Stimulated activated CD4-positive, alpha-beta T cell treated with anti-CD3 and anti-CD28 coated beads, Interleukin-2, amount 100 ng/mL, for 24 hours (primary cell): Measurements from ENCODE around the gene ADAMTSL1.

Experiments used
- DNase-seq, 2 donors: peaks; one replicate each; pipeline ENCODE4 v3.0.0-alpha.2; 2020

ADAMTSL1 gene, protein sequence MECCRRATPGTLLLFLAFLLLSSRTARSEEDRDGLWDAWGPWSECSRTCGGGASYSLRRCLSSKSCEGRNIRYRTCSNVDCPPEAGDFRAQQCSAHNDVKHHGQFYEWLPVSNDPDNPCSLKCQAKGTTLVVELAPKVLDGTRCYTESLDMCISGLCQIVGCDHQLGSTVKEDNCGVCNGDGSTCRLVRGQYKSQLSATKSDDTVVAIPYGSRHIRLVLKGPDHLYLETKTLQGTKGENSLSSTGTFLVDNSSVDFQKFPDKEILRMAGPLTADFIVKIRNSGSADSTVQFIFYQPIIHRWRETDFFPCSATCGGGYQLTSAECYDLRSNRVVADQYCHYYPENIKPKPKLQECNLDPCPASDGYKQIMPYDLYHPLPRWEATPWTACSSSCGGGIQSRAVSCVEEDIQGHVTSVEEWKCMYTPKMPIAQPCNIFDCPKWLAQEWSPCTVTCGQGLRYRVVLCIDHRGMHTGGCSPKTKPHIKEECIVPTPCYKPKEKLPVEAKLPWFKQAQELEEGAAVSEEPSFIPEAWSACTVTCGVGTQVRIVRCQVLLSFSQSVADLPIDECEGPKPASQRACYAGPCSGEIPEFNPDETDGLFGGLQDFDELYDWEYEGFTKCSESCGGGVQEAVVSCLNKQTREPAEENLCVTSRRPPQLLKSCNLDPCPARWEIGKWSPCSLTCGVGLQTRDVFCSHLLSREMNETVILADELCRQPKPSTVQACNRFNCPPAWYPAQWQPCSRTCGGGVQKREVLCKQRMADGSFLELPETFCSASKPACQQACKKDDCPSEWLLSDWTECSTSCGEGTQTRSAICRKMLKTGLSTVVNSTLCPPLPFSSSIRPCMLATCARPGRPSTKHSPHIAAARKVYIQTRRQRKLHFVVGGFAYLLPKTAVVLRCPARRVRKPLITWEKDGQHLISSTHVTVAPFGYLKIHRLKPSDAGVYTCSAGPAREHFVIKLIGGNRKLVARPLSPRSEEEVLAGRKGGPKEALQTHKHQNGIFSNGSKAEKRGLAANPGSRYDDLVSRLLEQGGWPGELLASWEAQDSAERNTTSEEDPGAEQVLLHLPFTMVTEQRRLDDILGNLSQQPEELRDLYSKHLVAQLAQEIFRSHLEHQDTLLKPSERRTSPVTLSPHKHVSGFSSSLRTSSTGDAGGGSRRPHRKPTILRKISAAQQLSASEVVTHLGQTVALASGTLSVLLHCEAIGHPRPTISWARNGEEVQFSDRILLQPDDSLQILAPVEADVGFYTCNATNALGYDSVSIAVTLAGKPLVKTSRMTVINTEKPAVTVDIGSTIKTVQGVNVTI (N-terminal part only)

DNA sequence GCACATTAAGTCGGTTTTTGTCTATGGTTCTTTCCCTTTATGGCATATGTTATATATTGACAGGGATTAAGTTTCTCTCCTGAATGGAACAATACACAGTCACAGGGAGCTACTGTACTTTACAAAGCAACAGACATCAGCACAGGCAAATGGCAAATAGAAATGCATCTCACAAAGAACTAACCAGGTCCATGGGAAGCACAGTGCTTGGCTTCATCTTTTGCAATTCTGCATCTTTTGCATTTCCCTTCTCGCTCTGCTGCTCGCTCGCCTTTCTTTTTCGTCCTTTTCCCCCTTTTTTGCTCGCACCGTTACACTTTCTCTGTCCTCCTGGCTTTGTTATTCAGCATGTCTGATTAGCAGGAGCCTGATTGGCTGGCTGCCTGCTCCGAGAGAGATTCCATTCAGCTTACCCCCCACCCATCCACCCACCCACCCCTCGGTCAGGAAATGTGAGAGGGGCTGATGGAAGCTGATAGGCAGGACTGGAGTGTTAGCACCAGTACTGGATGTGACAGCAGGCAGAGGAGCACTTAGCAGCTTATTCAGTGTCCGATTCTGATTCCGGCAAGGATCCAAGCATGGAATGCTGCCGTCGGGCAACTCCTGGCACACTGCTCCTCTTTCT lies at the start of gene ADAMTSL1:
ADAMTSL1 (plus strand) TSS at position 502 of the 628 bp plus-strand sequence; CDS start at position 582, 80 bp downstream.
- no peak for DNase-seq

DNA sequence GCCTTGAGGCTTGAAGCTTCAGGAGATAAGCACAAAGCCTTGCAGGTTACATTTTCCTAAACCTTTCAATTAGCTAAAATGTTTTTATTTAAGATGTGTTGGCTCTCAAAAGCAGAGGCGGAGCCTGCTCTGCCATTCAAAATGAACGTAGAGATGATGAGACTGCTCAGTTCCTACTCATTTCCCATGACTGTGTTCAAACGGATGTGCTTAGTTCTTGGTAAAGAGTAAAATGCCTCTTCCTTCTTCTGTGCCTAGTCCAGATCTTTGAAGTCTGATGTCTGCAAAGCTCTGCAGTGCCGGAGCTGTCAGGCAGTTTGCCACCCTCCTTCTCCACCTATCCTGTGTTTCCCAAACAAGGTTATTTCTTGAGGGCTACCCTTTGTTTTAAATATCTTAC lies 46.3 kb upstream of the ADAMTSL1 start:
- DNase-seq: no peak

DNA sequence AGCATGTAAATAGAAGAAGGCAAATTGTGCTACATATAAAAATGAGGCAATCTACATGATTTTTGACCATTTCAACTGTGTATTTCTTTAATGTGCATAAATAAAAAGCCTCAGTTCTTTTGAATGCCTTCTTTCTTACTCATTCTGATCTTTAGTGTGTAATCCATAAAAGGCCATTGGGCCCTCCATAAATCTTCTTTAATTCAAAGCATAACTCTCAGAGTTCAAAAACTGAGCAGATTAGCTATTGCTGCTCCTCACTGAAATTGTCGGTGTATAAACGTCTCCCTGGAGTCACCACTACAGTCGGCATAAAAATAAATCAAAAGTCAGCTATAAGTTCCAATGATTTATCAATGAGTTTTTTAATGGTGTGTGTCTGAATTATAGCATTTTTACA lies 45.3 kb upstream of the ADAMTSL1 start:
- DNase-seq: no peak

DNA sequence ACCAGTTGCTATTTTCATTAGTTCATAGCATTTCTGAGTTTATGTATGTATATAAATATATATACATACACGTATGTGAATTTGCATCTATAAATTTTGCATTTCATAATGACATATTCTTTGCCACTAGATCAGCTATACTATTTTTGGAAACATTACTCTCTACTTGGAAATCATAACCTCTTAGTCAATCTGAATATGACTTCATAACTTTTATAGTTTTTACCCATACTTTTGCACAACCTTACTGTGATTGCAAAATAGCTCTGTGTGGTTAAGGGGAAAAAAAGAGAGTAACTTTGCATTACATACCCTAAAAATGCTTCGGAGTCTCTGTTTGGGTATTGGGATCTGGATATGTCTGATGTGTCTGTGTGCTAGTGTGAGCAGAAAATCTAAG lies 44.9 kb upstream of the ADAMTSL1 start:
- no peak for DNase-seq

DNA sequence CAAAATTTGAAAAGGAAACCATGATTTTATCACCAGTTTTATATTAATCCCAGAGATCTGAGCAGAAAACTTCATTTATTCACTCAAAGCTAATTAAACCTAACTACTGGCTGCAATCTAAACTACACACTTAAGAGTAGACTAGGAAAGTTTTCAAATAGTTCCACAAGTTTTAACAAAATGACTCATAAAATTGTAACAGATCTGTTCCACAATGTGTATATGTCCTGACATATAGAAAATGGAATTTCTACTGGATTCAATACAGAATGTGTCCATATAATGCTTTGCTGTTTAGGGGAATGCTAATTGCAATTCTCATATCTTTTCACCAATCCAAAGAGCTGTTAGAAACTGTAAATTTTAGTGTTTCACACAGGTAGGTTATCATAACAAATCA lies 40.3 kb upstream of the ADAMTSL1 start:
- DNase-seq: no peak

DNA sequence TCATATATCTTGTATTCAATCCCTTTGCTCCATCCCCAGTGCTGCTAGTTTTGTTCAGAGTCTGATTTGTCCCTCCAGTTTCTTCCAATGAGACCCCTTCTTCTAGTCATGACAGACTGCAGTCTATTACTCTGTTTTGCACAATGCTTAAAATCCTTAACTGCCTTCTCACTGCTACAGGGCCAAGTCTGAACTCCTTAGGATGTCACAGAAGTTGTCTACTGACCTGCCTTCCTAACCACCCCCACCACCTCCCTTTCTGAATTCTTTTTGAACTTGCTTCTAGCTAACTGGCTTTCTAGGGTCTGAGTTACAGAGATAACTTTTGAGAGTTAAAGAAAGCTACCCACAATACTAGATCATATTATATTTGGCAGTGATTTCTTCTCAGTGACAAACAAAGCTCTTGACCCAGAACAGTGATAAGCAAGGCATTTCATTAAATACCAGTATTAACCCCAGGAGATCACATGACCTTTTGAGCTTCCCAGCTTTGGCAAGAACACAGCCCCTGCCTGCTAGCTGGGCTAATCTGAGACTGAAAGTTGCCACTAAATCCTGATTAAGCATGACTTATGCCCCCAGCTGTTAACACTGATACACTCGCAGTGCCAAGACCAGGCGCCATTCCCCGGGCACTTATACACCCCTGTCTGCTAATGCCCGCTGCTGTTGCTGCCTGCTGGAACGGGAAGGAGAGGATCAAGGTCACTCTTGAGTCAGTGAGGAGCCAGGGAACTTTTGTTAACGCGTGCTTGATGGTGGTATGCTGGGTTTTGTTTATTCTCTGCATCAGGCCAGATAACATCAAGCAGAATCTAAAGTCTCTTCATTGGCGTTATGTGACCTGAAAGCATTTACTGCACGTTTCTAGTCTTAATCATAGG lies 36.4 kb upstream of the ADAMTSL1 start:
- no peak for DNase-seq

DNA sequence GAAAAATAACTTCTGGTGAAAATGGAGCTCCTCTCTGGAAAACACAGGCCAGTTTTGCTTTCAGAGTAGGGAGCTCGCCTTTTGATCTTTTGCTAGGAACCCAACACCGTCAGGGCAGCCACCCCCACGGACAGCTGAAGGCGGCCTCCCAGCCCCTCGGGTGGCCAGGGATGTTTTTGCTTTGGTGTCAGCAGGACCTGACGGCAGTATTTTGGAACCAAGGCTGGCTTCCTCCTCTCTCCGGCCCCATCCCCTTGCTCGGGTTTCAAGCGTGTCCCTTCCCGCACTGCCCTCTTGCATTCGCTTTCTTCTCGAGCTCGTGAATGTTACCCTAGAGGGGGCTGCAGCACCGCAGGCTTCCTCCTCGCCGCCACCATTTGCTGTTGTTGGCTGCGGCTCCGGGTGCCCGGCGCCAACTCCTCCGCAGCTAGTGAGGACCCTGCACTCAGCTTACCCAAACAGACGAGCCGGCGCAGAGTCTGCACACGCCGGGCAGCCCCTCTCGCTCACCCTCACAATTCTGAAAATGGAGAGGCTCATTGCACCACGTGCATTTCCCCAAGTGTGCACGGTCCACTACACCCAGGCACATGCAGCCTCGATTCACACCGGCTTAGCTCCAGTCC lies 35.5 kb upstream of the ADAMTSL1 start:
- no peak for DNase-seq

DNA sequence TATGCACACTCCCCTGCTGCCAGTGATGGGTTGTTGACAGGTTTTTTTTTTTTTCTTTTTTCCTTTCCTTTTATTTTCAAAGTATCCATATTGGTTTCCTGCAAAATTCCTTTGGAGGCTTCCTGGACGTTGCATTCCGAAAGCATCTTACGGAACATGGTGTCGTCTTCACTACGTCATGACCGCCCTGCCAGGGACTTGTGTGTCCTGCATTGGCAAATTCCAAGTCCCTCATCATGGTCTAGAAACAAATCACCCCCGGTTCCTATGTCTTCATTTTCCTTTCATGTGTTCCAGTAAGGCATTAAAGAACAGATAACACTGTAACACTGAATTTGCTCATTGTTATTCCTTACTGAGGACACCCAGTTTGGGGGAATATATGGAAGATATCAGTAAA lies 35.0 kb upstream of the ADAMTSL1 start:
- DNase-seq: no peak

DNA sequence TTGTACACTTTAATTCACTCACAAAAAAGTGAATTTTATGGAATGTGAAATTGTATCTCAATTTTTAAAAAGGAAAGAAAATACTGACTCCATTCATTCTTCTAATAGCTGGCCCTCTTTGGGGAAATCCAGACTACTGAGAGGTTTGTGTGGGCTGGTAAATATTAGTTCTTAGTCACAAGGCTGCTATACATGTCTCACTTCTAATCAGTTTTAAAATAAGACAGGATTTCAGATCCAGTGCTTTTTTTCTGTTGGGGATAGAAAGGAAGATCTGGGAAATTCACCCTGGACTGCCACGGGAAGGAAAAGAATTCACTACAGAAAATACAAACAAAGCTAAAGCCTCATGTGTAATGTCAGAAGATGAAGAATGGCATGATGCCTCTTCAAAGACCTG lies 32.7 kb upstream of the ADAMTSL1 start:
- no peak for DNase-seq

DNA sequence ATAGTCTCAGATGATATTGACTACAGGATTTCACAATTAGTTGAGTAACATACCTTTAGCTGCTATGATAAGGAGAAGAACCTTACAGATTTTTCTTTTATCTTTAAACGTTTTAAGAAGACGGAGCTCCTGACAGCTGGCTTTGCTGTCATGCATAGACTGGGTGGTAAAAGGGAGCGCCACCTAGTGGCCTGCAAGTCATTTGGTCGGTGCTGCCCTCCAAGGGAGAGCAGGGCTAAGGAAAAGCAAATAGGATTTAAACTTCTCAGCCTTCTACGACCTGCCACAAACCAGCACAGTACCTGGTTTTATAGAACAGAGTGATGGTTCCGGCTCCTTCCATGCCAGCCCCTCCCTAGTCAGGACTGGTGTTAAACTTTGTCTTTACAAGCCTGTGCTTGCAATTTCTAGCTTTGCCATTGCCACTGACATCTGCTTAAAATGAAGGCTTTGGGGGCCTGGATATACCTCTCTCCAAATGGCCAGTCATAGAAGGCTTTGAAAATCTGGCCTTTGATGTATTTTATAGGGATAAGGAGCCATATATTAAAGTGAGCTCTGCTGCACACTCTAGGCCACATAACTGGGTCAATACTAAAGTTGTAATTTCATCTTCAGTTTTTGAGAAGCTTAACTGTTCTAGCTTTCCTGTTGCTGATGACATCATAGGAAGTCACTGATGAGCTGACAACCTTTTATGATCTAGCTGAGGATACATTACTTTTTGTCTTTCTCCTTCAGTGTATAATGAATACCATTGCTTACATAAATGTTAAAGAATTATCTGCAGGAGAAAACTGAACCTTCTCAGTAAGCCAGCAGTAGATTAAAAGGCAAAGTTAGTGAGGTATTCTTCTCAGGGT lies 31.1 kb upstream of the ADAMTSL1 start:
- DNase-seq: peak; percentile 46 to 60

DNA sequence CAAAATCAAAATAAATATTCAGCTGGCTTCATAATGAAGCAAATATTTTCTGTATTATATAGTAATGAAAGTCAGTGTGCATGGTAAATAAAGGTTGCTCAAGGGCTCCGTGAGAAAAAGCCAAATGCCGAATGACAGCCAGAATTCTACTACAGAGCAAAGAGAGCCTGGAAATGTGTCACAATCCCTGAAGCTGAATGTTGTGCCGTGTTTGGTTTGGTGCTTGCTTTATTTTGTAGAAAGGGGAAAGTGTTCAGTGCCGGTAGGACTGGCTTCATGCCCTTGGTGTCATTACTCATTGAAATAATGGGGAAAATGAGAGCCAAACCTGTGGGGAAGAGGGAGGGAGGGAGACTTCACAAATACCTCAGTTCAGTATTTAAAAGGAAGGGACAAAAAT lies 26.8 kb upstream of the ADAMTSL1 start:
- DNase-seq: no peak

DNA sequence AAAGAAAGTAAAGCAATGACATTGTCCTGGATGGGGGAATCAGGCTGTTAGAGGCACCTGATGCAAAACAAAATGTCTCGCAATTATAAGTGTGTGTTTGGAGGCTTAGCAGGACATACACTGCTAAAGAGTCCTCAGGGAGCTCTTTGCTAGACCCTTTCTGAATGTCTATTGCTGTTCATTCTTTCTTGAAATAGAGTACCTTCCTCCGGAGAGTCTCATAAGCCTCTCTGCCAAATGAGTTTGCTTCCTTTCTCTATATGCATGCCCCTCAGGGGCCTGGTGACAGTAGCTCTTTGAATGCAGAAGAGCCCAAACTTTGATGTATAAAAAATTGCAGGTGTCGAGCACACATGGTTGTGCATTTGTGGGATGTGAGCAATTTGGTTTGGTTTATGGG lies 26.4 kb upstream of the ADAMTSL1 start:
- no peak for DNase-seq

DNA sequence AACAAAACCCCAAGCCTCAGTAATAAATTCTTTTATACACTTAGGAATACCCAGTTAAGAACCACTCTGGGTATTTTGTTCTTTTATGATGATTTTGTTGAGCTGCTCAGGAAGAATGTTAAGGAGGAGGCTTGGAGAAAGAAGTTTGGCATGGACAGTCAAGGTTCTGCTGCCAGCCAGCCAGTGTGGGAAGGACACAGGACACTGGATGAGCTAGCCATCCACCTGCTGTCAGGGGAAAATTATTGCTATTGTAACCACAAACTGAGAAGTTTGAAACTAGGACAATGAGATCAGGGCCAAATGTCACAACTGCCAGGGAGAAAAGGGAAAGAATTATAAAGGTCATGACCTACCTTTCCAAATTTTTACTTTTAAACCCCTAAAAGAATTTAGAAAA lies 25.9 kb upstream of the ADAMTSL1 start:
- no peak for DNase-seq

DNA sequence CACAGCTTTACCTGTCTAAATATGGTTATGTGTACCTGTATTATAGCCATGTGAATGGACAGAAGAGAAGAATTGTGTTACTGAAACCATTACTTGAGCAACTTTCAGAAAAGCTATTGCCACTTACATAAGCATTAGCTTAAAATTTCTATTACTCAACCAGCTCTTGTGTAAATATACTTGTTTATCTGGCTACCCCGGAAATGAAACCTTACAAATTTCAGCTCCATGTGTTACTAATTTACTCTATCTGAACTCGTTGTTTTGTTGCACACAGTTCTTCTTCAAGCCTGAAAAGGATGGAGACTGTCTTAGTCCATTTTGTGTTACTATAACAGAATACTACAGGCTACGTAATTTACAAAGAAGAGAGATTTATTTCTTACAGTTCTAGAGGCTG lies 22.5 kb upstream of the ADAMTSL1 start:
- no peak for DNase-seq

DNA sequence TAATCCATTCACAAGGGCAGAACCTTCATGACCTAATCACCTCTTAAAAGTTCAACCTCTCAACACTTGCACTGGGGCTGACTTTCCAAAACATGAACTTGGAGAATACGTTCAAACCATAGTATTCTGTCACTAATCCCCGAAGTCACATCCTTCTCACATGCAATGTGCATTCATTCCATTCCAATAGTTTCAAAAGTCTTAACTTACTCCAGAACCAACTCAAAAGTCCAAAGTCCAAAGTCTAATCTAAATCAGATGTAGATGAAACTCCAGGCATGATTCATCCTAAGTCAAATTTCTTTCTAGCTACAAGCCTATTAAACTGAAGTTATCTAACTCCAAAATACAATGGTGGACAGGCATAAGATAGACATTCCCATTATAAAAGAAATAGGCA lies 21.7 kb upstream of the ADAMTSL1 start:
- no peak for DNase-seq

DNA sequence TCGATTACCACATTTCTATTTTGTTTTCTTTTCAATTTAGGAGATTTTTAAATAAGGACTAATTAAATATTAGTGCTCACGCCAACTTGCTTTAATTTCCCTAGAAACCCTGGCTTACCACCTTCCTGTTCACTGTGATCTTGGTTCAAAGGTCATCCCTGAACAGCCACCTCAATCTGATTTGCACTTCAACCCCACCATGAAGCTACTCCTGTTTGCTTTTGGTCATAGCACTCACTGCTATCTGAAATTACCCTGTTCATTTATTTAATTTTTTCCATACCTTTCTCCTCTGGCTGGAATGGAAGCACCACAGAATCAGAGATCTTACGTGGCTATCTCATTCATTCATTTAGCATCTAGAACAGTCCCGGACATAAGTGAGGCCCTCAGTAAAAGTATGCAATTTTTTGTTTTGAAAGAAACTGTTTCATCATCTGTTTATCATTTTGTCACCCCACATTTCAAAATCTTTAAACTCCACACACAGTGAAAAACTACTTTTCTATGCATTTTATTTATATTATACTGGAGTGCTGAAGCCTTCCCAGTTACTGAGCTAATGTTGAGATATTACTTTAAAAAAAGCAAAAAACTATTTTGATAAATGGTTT lies 17.2 kb upstream of the ADAMTSL1 start:
- no peak for DNase-seq

DNA sequence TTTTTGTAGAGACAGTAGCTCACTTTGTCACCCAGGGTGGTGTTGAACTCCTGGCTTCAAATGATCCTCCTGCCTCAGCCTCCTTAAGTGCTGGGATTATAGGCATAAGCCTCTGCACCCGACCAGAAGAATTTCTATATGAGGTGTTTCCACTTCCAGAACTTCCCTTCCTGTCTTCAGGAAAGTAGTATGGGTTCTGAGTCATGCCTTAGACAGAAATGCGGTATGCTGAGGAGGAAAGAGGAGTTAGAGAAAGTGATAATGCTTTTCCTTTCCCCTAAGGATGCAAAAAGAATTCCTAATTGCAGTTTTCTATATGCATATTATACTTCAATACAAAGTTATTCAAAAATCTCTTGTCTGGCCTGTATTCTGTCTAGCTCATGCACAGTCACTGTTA lies 16.4 kb upstream of the ADAMTSL1 start:
- no peak for DNase-seq

DNA sequence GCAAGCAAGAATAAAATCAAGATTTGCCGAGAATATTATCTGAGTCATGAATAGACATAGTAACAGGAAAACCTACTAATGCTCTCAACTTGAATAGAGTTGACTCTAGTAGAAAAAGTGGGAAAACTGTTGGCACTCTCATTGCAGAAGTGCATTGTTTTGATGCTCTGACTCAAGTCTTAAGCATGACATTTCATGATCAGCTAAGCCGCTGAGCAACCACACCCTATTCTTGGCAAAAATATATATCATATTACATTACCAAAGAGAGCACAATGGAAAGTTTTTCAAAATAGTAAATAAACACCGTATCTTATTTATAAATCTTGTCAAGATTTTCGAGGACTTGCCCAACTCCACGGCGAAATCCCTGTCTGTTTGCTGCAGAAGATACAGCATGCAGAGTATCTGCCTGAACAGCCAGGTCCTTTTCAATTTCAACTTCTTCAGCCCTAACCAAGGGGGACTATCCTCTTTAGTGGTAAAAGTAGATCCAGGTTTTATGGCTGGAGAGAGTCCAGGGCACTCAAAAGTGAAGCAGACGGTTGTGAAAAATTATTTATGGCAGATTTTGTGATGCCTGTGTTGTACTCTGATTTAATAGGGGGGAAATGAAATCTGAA lies 13.9 kb upstream of the ADAMTSL1 start:
- no peak for DNase-seq

DNA sequence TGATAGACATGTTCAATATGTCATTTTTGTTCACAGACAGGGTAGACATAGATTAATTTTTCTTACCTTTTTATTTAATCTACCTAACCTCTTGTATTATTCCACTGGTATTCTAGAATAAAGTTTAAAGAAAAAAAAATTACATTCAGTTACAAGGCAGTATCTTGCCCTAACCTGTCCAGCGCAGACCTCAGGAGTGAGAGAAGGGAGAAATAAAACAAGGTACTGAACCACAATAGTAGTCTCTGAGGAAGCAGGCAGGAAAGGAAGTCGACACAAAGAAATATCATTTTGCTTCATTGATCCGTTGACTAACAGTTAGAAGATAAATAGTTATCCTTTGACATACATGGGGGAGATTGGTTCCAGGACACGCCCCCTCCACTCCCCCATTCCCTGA lies 12.5 kb upstream of the ADAMTSL1 start:
- no peak for DNase-seq
